Measurements from ENCODE around the gene DEUP1. TPM values are rescaled to one million over a fixed set of nuclear protein-coding genes. Genes with fewer than 3 reads are reported as not detected.

The DEUP1 gene, protein sequence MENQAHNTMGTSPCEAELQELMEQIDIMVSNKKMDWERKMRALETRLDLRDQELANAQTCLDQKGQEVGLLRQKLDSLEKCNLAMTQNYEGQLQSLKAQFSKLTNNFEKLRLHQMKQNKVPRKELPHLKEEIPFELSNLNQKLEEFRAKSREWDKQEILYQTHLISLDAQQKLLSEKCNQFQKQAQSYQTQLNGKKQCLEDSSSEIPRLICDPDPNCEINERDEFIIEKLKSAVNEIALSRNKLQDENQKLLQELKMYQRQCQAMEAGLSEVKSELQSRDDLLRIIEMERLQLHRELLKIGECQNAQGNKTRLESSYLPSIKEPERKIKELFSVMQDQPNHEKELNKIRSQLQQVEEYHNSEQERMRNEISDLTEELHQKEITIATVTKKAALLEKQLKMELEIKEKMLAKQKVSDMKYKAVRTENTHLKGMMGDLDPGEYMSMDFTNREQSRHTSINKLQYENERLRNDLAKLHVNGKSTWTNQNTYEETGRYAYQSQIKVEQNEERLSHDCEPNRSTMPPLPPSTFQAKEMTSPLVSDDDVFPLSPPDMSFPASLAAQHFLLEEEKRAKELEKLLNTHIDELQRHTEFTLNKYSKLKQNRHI
- total RNA-seq, result not detected

- no peaks in the 10 kb centered on the region for H3K36me3 ChIP-seq (ENCODE audit: control insufficient read depth in 3 of 3, insufficient read depth in 3 of 3, low read length in 3 of 3)
- no peak within 1 kb of the TSS for H3K27ac ChIP-seq (ENCODE audit: low read depth, low read length)
- H3K9me3 ChIP-seq (ENCODE audit: control insufficient read depth in 3 of 3, low read length in 3 of 3), result no peaks in the 10 kb centered on the region
- peaks cover 9 to 20% (median 18%) of the 10 kb centered on the region in 3 donors for H3K27me3 ChIP-seq (ENCODE audit: control insufficient read depth in 3 of 3, insufficient read depth in 3 of 3, low read length in 3 of 3)
- peak within 1 kb of the TSS in 1 of 3 donors; percentile 19 for H3K4me3 ChIP-seq (ENCODE audit: low read length in 3 of 3)
- no peaks in the 10 kb centered on the region for H3K4me1 ChIP-seq (ENCODE audit: control insufficient read depth in 3 of 3, insufficient read depth in 3 of 3, low read length in 3 of 3)
- H3K9ac ChIP-seq (ENCODE audit: low read depth in 1 of 3, low read length in 3 of 3), result no peak within 1 kb of the TSS
Observed at GRCh38 chr11:93330446-93330984, at the start of gene DEUP1. DEUP1 (plus strand) TSS chr11:93330742; CDS start chr11:93332260, 1,518 bp downstream.

DNA sequence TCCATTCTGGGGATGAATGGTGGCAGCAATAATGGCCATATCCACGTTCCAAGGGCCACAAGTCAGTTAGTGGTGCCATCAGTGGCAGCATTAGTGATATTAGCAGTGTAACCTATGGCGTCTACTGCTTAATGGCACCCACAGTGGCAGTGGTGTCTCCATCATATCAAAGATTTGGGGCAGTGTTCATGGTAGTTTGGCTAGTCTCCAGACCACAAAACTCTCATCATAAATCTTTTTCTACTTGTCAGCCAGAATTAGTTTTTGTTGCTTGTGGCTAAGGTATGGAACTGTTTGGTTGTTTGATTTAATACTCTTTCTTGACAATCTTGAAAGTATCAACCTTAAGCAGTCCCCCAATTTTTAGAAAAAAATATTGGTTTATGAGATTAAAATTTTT lies 45.1 kb upstream of the DEUP1 start:
- H3K27ac ChIP-seq (ENCODE audit: low read depth, low read length), result no peak overlapping the region
- no peaks in the 10 kb centered on the region for H3K36me3 ChIP-seq (ENCODE audit: control insufficient read depth in 3 of 3, insufficient read depth in 3 of 3, low read length in 3 of 3)
- H3K4me3 ChIP-seq (ENCODE audit: low read length in 3 of 3), result no peak overlapping the region
- H3K27me3 ChIP-seq (ENCODE audit: control insufficient read depth in 3 of 3, insufficient read depth in 3 of 3, low read length in 3 of 3), result no peaks in the 10 kb centered on the region
- H3K9me3 ChIP-seq (ENCODE audit: control insufficient read depth in 3 of 3, low read length in 3 of 3), result no peaks in the 10 kb centered on the region
- H3K9ac ChIP-seq (ENCODE audit: low read depth in 1 of 3, low read length in 3 of 3), result no peak overlapping the region
- H3K4me1 ChIP-seq (ENCODE audit: control insufficient read depth in 3 of 3, insufficient read depth in 3 of 3, low read length in 3 of 3), result no peaks in the 10 kb centered on the region

DNA sequence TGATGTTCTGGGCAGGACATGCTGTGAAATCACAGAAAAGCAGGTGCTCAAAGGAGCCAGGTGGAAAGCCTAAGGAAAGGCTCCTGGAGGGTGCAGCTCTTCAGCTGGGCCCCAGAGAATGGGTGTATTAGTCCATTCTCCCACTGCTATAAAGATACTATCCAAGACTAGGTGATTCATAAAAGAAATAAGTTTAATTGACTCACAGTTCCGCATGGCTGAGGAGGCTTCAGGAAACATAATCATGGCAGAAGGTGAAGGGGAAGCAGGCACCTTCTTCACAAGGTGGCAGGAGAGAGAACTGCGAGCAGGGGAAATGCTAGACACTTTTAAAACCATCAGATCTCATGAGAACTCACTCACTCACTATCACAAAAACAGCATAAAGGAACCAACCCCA lies 43.1 kb upstream of the DEUP1 start:
- no peaks in the 10 kb centered on the region for H3K27me3 ChIP-seq (ENCODE audit: control insufficient read depth in 3 of 3, insufficient read depth in 3 of 3, low read length in 3 of 3)
- H3K36me3 ChIP-seq (ENCODE audit: control insufficient read depth in 3 of 3, insufficient read depth in 3 of 3, low read length in 3 of 3), result no peaks in the 10 kb centered on the region
- H3K9me3 ChIP-seq (ENCODE audit: control insufficient read depth in 3 of 3, low read length in 3 of 3), result no peaks in the 10 kb centered on the region
- no peak overlapping the region for H3K9ac ChIP-seq (ENCODE audit: low read depth in 1 of 3, low read length in 3 of 3)
- H3K4me1 ChIP-seq (ENCODE audit: control insufficient read depth in 3 of 3, insufficient read depth in 3 of 3, low read length in 3 of 3), result no peaks in the 10 kb centered on the region
- H3K27ac ChIP-seq (ENCODE audit: low read depth, low read length), result no peak overlapping the region
- H3K4me3 ChIP-seq (ENCODE audit: low read length in 3 of 3), result no peak overlapping the region

DNA sequence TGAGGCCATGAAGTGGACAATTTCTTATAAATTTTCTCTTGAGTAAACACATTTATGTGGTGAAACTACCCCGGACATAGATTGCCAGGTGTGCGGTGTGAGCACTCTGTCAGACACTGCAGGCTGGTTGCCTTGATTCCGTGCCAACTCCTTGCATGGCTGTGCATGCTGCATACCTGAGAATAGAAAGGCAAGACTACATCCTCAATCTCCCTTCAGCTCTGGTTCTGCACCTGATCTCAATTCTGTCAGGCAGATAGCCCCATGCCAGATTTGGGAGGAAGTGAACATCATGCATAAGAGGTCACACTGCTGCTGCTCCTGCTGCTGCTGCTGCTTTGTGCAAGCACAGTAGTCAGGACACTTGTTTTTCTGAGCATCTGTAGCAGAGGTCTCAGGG lies 42.5 kb upstream of the DEUP1 start:
- Histone ChIP-seq H3K36me3 (ENCODE audit: control insufficient read depth in 3 of 3, insufficient read depth in 3 of 3, low read length in 3 of 3) (no peaks in the 10 kb centered on the region), H3K27me3 (ENCODE audit: control insufficient read depth in 3 of 3, insufficient read depth in 3 of 3, low read length in 3 of 3) (no peaks in the 10 kb centered on the region), H3K9ac (ENCODE audit: low read depth in 1 of 3, low read length in 3 of 3) (no peak overlapping the region)

GRCh38 chr11:93288767-93289166 lies 41.8 kb upstream of the DEUP1 start:
- no peak overlapping the region for H3K9ac ChIP-seq (ENCODE audit: low read depth in 1 of 3, low read length in 3 of 3)
- no peak overlapping the region for H3K27ac ChIP-seq (ENCODE audit: low read depth, low read length)
- H3K36me3 ChIP-seq (ENCODE audit: control insufficient read depth in 3 of 3, insufficient read depth in 3 of 3, low read length in 3 of 3), result no peaks in the 10 kb centered on the region
- H3K4me3 ChIP-seq (ENCODE audit: low read length in 3 of 3), result no peak overlapping the region
- no peaks in the 10 kb centered on the region for H3K27me3 ChIP-seq (ENCODE audit: control insufficient read depth in 3 of 3, insufficient read depth in 3 of 3, low read length in 3 of 3)
- H3K9me3 ChIP-seq (ENCODE audit: control insufficient read depth in 3 of 3, low read length in 3 of 3), result no peaks in the 10 kb centered on the region
- H3K4me1 ChIP-seq (ENCODE audit: control insufficient read depth in 3 of 3, insufficient read depth in 3 of 3, low read length in 3 of 3), result no peaks in the 10 kb centered on the region

More for the DNA sequence above, 42.5 kb upstream of the DEUP1 start:
- no peaks in the 10 kb centered on the region for H3K9me3 ChIP-seq (ENCODE audit: control insufficient read depth in 3 of 3, low read length in 3 of 3)
- no peaks in the 10 kb centered on the region for H3K4me1 ChIP-seq (ENCODE audit: control insufficient read depth in 3 of 3, insufficient read depth in 3 of 3, low read length in 3 of 3)
- H3K4me3 ChIP-seq (ENCODE audit: low read length in 3 of 3), result no peak overlapping the region
- H3K27ac ChIP-seq (ENCODE audit: low read depth, low read length), result no peak overlapping the region

DNA sequence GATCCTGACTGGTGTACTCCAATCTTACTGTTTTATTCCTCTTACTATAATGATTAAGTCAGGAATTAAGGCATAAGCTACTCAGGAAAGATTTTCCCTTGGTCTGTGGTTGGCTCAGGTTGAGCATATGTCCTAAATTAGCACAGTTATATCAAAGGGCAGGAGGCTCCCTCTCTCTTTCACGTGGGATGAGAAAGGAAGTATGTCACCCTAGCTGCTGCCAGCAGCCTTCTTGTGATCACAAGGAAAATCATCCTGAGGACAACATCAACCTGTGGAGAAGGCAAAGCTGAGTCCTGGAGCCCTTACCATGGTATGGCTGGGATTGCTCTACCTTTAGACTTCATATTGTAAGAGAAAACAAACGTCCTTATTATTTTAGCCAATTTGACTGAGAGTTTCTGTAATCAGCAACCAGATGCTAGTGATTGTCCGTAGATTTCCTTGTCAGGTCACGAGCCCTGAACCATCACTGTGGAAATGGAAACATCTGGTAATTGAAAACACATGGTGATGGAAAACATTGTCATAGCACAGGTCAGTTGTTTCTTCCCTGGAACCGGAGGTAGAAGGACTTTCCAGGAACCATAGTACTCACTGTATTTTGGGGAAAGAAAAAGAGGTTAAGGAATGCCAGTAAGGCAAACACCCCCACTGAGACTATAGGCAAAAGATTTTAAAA lies 40.6 kb upstream of the DEUP1 start:
- no peaks in the 10 kb centered on the region for H3K9me3 ChIP-seq (ENCODE audit: control insufficient read depth in 3 of 3, low read length in 3 of 3)
- H3K4me1 ChIP-seq (ENCODE audit: control insufficient read depth in 3 of 3, insufficient read depth in 3 of 3, low read length in 3 of 3), result no peaks in the 10 kb centered on the region
- no peak overlapping the region for H3K27ac ChIP-seq (ENCODE audit: low read depth, low read length)
- no peaks in the 10 kb centered on the region for H3K36me3 ChIP-seq (ENCODE audit: control insufficient read depth in 3 of 3, insufficient read depth in 3 of 3, low read length in 3 of 3)
- H3K4me3 ChIP-seq (ENCODE audit: low read length in 3 of 3), result no peak overlapping the region
- H3K27me3 ChIP-seq (ENCODE audit: control insufficient read depth in 3 of 3, insufficient read depth in 3 of 3, low read length in 3 of 3), result no peaks in the 10 kb centered on the region
- no peak overlapping the region for H3K9ac ChIP-seq (ENCODE audit: low read depth in 1 of 3, low read length in 3 of 3)

DNA sequence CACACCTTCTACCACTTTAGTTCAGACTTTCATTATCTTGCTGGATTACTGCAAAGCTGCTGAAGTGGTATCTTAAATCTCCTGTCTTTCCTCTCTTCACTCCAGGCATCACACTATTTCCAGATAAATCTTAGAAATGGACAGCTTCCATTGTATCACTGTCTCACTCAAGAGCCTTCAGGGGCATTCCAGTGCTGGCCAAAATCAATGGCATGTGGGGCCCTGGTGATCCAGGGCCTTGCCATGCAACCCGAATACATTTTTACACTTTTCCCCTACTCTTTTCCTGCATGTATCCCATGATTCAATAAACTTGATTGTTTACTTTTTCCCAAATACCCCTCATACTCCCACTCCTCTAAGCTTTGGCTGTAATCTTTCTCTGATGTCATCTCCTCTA lies 39.4 kb upstream of the DEUP1 start:
- H3K9ac ChIP-seq (ENCODE audit: low read depth in 1 of 3, low read length in 3 of 3), result no peak overlapping the region
- H3K4me3 ChIP-seq (ENCODE audit: low read length in 3 of 3), result no peak overlapping the region
- no peaks in the 10 kb centered on the region for H3K9me3 ChIP-seq (ENCODE audit: control insufficient read depth in 3 of 3, low read length in 3 of 3)
- H3K36me3 ChIP-seq (ENCODE audit: control insufficient read depth in 3 of 3, insufficient read depth in 3 of 3, low read length in 3 of 3), result no peaks in the 10 kb centered on the region
- H3K4me1 ChIP-seq (ENCODE audit: control insufficient read depth in 3 of 3, insufficient read depth in 3 of 3, low read length in 3 of 3), result no peaks in the 10 kb centered on the region
- no peak overlapping the region for H3K27ac ChIP-seq (ENCODE audit: low read depth, low read length)
- no peaks in the 10 kb centered on the region for H3K27me3 ChIP-seq (ENCODE audit: control insufficient read depth in 3 of 3, insufficient read depth in 3 of 3, low read length in 3 of 3)

GRCh38 chr11:93291898-93292297 lies 38.6 kb upstream of the DEUP1 start:
- no peaks in the 10 kb centered on the region for H3K4me1 ChIP-seq (ENCODE audit: control insufficient read depth in 3 of 3, insufficient read depth in 3 of 3, low read length in 3 of 3)
- H3K27ac ChIP-seq (ENCODE audit: low read depth, low read length), result no peak overlapping the region
- no peaks in the 10 kb centered on the region for H3K9me3 ChIP-seq (ENCODE audit: control insufficient read depth in 3 of 3, low read length in 3 of 3)
- H3K9ac ChIP-seq (ENCODE audit: low read depth in 1 of 3, low read length in 3 of 3), result no peak overlapping the region
- peaks cover 0 to 1% (median 0%) of the 10 kb centered on the region in 3 donors for H3K27me3 ChIP-seq (ENCODE audit: control insufficient read depth in 3 of 3, insufficient read depth in 3 of 3, low read length in 3 of 3)
- H3K4me3 ChIP-seq (ENCODE audit: low read length in 3 of 3), result no peak overlapping the region
- H3K36me3 ChIP-seq (ENCODE audit: control insufficient read depth in 3 of 3, insufficient read depth in 3 of 3, low read length in 3 of 3), result no peaks in the 10 kb centered on the region

- Histone ChIP-seq H3K4me1 (ENCODE audit: control insufficient read depth in 3 of 3, insufficient read depth in 3 of 3, low read length in 3 of 3) (no peaks in the 10 kb centered on the region), H3K27ac (ENCODE audit: low read depth, low read length) (no peak overlapping the region), H3K4me3 (ENCODE audit: low read length in 3 of 3) (no peak overlapping the region)
Observed at GRCh38 chr11:93295921-93296575, 34.5 kb upstream of the DEUP1 start.

More at GRCh38 chr11:93295921-93296575, 34.5 kb upstream of the DEUP1 start:
- H3K27me3 ChIP-seq (ENCODE audit: control insufficient read depth in 3 of 3, insufficient read depth in 3 of 3, low read length in 3 of 3), result peaks cover 0 to 3% (median 0%) of the 10 kb centered on the region in 3 donors
- no peaks in the 10 kb centered on the region for H3K36me3 ChIP-seq (ENCODE audit: control insufficient read depth in 3 of 3, insufficient read depth in 3 of 3, low read length in 3 of 3)
- no peak overlapping the region for H3K9ac ChIP-seq (ENCODE audit: low read depth in 1 of 3, low read length in 3 of 3)
- H3K9me3 ChIP-seq (ENCODE audit: control insufficient read depth in 3 of 3, low read length in 3 of 3), result no peaks in the 10 kb centered on the region

All from skeletal muscle tissue (tissue), 4 donors.